ENCODE results near the gene ASXL2. TPM values are rescaled to one million over a fixed set of nuclear protein-coding genes. Genes with fewer than 3 reads are reported as not detected.
A peak's percentile ranks its signal among the peaks of the same experiment; 100 is the strongest.

Gene ASXL2
- total and polyA plus RNA-seq, 2 of the 13 experiments (the other 11 are each of a cell fraction or from before 2014, with no cell fraction given) = 12.1 to 19.2 TPM

- ChIA-PET POLR2A (interaction anchor here (4.3 kb wide), 1 partner anchor 11 kb away, joined by 30 read pairs; the partner anchor contains the start of gene ASXL2), CTCF (ENCODE audit: low intra/inter-chr PET ratio, low total read pairs) (no interaction called here)
- H3K27ac ChIP-seq (ENCODE audit: extremely low read length, insufficient read depth, low read length) = no peak overlapping the region
- in situ Hi-C loops (cut with HindIII; ENCODE audit: extremely low pct_ligation_motif_present, low pct_unique_long_range_greater_than_20kb) = no loop called here
- no TSS peak for BruUV-seq (replicated peaks)
- H3K4me1 ChIP-seq (ENCODE audit: insufficient read depth, low read length) = peaks cover 24% of the 10 kb centered on the region
- no peak overlapping the region for H3K4me3 ChIP-seq (replicated peaks in 1 of 3; ENCODE audit: insufficient read depth in 1 of 3, low read depth in 2 of 3, low read length in 3 of 3)
- no peaks in the 10 kb centered on the region for H4K20me1 ChIP-seq (ENCODE audit: insufficient read depth, low read length)
- H3K9ac ChIP-seq (ENCODE audit: insufficient read depth, low read depth, low read length) = no peak overlapping the region
- H3K9me3 ChIP-seq (ENCODE audit: low read length) = no peaks in the 10 kb centered on the region
- TF ChIP-seq PAXIP1 (CRISPR knock-in tag; conservative IDR thresholded peaks at IDR 0.05) (no peak), RBFOX2 (IDR thresholded peaks at IDR 0.05; ENCODE audit: low read depth, low read length) (0 out of 2 replicates have a peak, but pooled peaks have one; percentile 24), FOXK1 (CRISPR knock-in tag; IDR thresholded peaks at IDR 0.05; ENCODE audit: borderline replicate concordance, low read depth) (no peak)
- no peak overlapping the region for H2AFZ ChIP-seq (ENCODE audit: low read length)
- FAIRE-seq = no peak
- no peak for ATAC-seq
- intact Hi-C loops (cut with micrococcal nuclease; ENCODE audit: unreplicated experiment) = no loop called here
- peaks cover 5 to 25% of the 10 kb centered on the region in 2 experiments for H3K36me3 ChIP-seq (replicated peaks in 1 of 2; ENCODE audit: control insufficient read depth in 1 of 2, insufficient read depth in 2 of 2, low read length in 2 of 2)
- DNase-seq (ENCODE audit: low spot score) = no peak
- H3K4me2 ChIP-seq (ENCODE audit: low read depth, low read length) = no peak overlapping the region
- no peaks in the 10 kb centered on the region for H3K27me3 ChIP-seq (ENCODE audit: control insufficient read depth in 1 of 2, insufficient read depth in 2 of 2, low read length in 2 of 2)
- peaks cover 90% of the 10 kb centered on the region for H3K79me2 ChIP-seq (ENCODE audit: insufficient read depth, low read length)
- WGBS (ENCODE audit: low lambda C conversion rate) = 95% methylated on average over 5 of the region's 5 CpGs
Observed at GRCh38 chr2:25867396-25868003, 10.8 kb downstream of the ASXL2 start.

GRCh38 chr2:25856377-25856776, 21.9 kb downstream of the ASXL2 start:
- intact Hi-C loops (cut with micrococcal nuclease; ENCODE audit: unreplicated experiment) = no loop called here
- WGBS (ENCODE audit: low lambda C conversion rate) = 99% methylated on average over 9 of the region's 9 CpGs
- H4K20me1 ChIP-seq (ENCODE audit: insufficient read depth, low read length) = peaks cover 8% of the 10 kb centered on the region
- TF ChIP-seq ZNF784 (CRISPR knock-in tag; IDR thresholded peaks at IDR 0.05; ENCODE audit: borderline replicate concordance) (no peak), NFKB2 (CRISPR knock-in tag; IDR thresholded peaks at IDR 0.05; ENCODE audit: borderline replicate concordance) (no peak), ZBTB33 (CRISPR knock-in tag; IDR thresholded peaks at IDR 0.05) (peak; percentile 76; the same call in 1 of the 2 replicates)

More at GRCh38 chr2:25856377-25856776, 21.9 kb downstream of the ASXL2 start:
- Histone ChIP-seq H3K79me2 (ENCODE audit: insufficient read depth, low read length) (peaks cover 76% of the 10 kb centered on the region), H3K4me3 (replicated peaks in 1 of 3; ENCODE audit: insufficient read depth in 1 of 3, low read depth in 2 of 3, low read length in 3 of 3) (no peak overlapping the region), H2AFZ (ENCODE audit: low read length) (no peak overlapping the region), H3K27me3 (ENCODE audit: control insufficient read depth in 1 of 2, insufficient read depth in 2 of 2, low read length in 2 of 2) (no peaks in the 10 kb centered on the region), H3K27ac (ENCODE audit: extremely low read length, insufficient read depth, low read length) (no peak overlapping the region), H3K36me3 (replicated peaks in 1 of 2; ENCODE audit: control insufficient read depth in 1 of 2, insufficient read depth in 2 of 2, low read length in 2 of 2) (peaks cover 2 to 15% of the 10 kb centered on the region in 2 experiments; a peak in 3 of 5 replicates), H3K4me1 (ENCODE audit: insufficient read depth, low read length) (peaks cover 30% of the 10 kb centered on the region), H3K9ac (ENCODE audit: insufficient read depth, low read depth, low read length) (no peak overlapping the region), H3K9me3 (ENCODE audit: low read length) (no peaks in the 10 kb centered on the region), H3K4me2 (ENCODE audit: low read depth, low read length) (no peak overlapping the region)
- no TSS peak for BruUV-seq (replicated peaks)
- DNase-seq (ENCODE audit: low spot score) (no peak), ATAC-seq (no peak; the same call in 2 of the 3 replicates), FAIRE-seq (no peak)
- ChIA-PET CTCF (ENCODE audit: low intra/inter-chr PET ratio, low total read pairs) (no interaction called here), POLR2A (no interaction called here)
- in situ Hi-C loops (cut with HindIII; ENCODE audit: extremely low pct_ligation_motif_present, low pct_unique_long_range_greater_than_20kb) = loop anchor here (10.0 kb wide), 1 partner anchor 288 kb away; no protein-coding TSS in a partner anchor
